Activated T-cell treated with anti-CD3 and anti-CD28 coated beads for 4 hours (primary cell): ENCODE measurements around the gene WFIKKN1.
A peak's percentile ranks its signal among the peaks of the same experiment; 100 is the strongest.
"Not testable (repeated sequence)": the region's sequence is repeated elsewhere in the genome, so short reads cannot be mapped to it uniquely, and the experiment has no call there.

Experiments used
- DNase-seq: peaks from one replicate; pipeline ENCODE4 v3.0.0-alpha.2; 2020

WFIKKN1 gene

DNA sequence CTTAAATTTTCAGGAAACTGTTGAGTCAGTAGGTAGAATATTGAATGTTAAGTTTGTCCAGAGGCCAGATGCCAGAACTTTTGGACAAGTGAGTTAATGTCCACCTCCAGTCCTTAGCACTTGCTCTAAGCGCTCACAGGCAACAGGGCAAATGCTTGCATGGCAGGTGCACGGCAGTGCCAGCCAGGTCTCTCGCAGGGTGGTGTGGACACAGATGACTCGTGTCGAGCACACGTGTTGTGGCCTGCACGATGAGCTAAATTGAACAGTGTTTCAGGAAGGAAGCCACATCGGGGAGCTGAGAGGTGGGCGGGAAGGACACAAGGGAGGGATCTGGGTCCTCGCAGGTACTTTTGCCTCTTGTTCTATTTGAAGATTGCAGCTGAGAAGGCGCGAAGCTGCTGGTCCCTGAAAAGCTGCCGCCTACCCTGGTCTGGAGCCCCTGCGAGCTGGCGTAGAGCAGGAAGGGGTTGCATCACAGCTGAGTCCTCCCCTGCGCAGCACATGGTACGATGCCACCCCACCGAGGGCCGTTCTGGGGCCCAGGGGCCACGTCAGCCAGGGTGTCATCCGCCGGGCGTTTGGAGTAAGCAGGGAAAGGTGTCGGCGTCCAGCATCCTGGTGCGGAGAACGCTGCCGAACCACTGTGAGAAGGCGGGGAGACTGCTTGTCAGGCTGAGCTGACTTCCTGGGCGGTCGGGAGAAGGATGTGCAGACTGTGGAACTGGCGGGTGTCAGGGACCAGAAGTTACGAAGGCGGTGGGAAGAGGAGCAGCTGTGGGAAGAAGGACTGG is 34.6 kb upstream of the WFIKKN1 start:
- no peak for DNase-seq

DNA sequence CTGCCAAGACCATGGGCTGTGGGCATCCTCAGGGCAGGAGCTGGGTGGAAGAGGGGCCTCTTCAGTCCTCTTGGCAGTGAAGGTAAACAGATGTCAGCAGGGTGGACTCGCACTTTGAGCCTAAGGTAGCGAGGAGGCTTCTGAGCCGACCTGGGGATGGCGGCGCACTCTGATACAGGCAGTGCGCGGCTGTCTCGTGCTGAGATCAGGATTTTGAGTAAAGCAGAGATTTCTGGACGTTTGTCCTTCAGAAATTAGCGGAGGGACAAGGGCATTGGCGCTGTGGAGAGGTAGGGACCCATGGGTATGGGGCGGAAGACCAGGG is 34.1 kb upstream of the WFIKKN1 start:
- no peak for DNase-seq

DNA sequence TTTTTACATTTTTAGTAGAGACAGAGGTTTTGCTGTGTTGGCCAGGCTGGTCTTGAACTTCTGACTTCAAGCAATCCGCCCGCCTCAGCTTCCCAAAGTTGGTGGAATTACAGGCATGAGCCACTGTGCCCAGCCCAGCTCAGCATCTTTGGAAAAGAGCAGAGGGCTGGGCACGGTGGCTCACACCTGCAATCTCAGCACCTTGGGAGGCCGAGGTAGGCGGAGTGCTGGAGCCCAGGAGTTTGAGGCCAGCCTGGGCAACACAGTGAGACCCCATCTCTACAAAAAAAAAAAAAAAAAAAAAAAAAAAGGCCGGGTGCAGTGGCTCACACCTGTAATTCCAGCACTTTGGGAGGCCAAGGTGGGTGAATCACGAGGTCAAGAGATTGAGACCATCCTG is 33.1 kb upstream of the WFIKKN1 start:
- not testable (repeated sequence) for DNase-seq

DNA sequence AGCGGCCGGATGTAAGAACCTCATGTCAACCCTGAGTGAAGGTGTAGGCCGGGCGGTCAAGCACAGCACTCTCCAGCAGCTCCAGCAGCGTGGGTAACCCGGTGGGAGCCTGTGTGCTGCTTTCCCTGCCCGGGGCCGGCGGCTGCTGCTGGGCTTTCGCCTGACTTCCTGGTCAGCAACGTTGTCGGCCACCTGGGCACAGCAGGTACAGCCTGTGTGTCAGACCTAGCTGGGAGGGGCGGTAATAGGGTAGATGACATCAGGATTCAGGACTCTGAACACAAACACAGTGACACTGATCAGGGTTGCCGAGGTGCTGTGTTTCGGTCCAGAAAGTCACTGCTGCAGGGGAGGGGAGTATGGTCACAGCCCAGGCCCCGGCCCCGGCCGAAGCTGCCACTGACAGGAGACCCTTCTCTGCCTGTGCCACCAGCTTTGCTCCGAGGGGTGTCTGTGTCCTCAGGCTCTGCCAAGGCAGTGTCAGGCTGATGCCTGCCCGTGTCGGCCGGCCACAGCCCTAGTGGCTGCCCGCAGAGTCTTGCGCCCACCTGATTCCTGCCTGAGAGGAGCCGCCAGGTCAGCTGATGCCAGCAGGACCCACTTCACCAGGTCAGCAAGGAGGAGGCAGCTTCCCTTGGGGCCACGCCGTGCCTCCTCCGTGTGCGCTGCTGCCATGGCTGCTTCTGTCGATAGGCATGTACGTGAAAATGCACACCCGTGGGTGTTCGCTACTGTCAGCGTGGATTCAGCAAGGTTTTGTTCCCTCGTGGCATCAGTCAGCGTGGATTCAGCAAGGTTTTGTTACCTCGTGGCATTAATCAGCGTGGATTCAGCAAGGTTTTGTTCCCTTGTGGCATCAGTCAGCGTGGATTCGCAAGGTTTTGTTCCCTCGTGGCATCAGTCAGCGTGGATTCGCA is 31.7 kb upstream of the WFIKKN1 start:
- DNase-seq = no peak

DNA sequence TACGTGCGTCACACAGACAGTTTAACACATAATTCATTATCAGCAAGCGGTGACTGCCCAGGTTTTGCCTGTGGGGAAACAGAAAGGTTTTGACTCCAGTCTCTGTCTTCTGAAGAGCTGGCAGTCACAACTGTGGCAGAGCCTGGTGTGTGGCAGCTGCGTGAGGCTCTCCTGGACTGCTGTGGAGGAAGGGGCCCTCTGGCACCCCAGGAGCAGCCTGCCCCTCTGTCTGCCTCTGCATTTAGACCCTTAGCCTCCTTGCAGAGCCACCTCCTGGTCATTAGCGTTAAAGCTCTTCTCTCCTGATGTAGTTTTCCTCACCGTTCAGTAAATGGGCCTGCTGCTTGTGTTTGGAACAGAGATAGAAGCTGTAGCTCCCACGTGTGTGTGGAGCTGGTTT is 30.0 kb upstream of the WFIKKN1 start:
- DNase-seq = no peak

DNA sequence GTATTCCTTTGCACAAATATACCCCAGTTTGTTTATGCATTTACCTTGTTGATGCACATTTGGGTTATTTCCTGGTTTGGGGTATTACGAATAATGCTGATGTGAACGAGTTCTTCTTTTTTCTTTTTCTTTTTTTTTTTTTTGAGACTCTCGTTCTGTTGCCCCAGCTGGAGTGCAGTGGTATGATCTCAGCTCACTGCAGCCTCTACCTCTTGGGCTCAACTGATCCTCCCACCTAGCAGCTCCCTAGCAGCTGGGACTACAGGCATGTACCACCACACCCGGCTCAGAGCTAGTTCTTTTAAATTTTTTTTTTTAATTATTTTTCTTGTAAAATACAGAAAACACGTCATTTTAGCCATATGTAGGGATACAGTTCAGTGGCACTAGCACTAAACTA is 26.9 kb upstream of the WFIKKN1 start:
- DNase-seq = no peak

DNA sequence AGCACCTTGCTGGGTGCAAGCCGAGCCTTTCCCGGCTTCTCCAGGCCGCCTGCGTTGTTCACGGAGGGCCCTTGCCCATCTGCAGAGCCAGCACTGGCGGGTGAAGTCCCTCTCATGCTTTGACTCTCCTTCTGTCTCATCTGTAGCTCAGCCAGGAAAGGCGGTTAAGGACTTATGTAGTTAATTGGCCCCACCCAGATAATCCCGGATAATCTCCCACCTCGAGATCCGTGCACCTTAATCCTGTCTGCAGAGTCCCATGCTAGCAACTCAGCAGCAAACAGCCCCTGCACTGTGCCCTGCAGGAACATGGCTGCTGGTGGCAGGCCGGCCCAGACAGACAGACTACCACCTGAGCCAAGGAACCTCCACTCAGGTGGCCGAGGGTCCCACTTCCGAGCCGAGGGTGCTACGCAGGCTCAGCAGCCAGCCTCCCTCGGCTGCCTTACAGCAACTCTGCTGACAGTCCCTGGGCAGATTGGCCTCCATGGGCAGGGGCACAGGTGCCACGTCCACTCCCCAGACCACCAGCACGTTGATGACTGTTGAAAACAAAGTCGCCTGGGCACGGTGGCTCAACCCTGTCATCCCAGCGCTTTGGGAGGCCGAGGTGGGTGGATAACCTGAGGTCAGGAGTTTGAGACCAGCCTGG is 24.0 kb upstream of the WFIKKN1 start:
- no peak for DNase-seq

DNA sequence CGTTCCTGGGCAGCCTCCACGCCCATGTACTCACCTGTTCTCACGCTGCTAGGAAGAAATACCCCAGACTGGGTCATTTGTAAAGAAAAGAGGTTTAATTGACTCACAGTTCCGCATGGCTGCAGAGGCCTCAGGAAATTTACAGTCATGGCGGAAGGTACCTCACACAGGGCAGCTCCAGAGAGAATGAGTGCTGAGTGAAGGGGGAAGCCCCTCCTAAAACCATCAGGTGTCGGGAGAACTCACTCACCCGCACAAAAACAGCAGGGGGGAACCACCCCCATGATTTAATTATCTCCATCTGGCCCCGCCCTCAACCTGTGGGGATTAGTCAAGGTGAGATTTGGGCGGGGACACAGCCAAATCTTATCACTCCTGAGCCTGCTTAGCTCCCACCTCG is 22.8 kb upstream of the WFIKKN1 start:
- DNase-seq = no peak

DNA sequence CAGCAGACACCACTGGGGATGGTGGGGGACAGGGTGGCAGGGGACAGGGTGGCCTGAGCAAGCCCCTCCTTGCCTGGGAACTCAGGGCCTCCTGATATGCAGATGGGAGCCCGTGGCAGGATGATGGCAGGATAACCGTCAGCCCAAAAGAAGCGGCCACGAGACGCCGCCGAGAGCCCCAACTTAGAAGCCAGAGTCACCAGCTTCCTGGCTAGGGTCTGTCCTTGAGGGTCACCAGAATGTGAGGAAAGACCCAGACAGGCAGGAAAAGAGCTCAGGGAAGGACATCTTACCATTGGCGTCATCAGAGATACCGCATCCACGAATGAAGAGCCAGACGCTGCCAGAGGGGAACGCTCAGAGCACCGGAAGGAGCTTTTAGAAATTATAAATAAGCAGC is 21.5 kb upstream of the WFIKKN1 start:
- DNase-seq = no peak

DNA sequence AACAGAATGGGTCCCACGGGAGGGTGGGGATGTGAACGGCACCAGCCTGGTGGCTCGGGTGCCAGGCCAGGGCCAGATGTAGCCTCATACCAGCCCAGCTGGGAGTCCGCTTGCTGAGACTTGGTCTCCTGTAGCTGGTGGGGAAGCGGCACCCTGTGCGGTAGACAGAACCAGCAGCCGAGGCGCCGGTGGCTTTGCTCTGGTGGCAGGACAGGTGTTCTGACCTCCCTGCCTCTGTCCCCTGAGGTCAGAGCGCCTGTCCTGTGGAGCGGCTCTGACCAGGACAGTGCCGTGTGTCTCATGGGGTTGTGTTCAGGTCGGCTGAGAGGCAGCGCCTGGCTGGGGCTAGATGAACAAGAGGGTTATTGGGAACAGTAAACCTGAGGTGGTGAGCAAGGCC is 20.8 kb upstream of the WFIKKN1 start:
- DNase-seq = no peak

DNA sequence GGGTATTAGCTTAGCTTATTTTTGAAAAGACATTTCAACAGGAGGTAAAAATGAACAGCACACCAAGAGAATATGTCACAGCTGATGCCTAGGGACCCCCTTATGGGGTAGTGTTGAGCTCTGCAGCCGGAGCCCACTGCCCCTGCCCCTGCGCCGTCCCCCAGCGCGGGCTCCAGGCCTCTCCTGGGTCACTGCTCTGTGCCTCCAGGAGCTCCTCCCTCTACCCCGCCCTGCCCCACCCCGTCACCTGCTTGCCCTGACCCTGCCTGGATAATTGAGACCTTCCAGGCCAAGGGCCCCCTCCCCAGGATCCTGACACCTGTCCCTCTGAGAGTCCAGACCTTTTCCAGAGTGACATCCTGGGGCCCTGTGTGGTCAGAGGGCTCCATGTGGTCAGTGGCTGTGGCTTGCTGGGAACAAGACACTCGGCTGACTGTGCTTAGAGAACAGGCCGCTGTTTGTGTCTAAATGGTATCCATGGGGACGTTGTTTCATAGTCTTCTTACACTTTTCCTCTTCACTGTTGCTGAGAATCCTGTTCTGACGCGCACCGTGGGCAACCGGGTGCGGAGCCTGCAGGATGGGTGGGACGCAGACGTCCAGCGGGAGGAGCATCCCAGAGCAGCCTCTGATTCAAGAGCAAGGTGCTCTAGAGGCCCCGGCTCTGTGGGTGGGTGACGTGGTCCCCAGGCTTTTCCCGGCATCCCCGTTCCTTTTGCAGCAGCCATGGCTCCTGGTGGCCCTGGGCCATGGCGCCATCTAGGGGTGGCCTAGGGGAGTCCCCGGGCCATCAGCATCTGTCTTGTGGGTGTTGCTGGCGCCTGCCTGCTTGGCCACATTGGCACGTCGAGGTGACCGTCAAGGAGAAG is 20.0 kb upstream of the WFIKKN1 start:
- peak; percentile 42 for DNase-seq

DNA sequence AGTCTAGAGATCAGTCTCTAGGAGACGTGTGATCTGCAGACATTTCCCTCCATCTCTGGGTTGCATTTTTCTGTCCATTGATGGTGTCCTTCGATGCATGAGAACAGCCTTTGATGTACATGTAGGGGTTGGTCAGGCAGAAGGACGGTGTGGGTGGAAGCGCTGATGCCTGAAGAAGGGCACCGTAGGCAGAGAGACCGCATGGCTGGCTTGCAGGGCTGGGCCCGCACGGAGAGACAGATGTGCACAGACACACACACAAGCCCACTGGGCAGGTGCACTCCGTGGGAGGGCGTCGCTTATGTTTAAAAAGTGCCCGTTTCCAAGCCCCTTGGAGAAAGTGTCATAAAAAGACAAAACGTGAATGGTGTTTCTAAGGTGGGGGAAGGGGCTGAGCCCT is 15.7 kb upstream of the WFIKKN1 start:
- no peak for DNase-seq

DNA sequence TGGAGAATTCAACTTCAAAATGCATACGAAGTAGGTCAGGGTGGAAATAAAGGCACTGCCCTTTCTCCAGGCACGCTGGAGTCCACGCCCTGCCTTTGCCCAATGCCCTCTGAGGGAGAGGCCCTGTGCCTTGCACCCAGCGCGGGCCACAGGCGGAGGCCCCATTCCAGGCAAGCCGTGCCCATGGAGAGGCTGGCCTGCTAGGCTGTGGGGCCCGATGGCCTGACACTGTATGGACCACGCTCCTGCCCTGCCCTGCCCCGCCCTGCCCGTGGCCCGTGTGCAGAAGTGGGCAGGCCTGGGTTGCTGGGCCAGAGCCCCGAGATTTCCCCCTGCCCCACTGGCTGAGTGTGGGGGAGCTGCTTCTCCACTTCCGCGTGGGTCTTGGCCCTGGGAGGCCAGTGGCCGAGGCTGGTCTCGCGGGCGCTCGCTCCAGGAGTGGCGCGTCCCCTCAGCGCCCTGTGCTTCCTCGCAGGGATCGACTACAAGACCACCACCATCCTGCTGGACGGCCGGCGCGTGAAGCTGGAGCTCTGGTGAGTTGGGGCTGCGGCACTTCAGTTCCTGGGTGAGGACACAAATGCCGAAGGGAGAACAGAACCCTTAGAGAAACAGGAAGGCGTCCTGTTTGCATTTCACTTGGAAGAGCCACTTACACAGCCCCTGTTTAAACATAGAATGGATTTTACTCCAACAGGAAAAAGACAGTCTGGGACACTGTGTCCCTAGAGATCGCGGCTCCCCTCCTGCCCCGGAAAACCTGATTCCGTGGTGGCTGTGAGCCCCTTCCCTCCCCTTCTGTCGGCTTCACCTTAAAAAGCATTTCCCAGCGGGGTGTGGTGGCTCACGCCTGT is 13.8 kb upstream of the WFIKKN1 start:
- DNase-seq = no peak

DNA sequence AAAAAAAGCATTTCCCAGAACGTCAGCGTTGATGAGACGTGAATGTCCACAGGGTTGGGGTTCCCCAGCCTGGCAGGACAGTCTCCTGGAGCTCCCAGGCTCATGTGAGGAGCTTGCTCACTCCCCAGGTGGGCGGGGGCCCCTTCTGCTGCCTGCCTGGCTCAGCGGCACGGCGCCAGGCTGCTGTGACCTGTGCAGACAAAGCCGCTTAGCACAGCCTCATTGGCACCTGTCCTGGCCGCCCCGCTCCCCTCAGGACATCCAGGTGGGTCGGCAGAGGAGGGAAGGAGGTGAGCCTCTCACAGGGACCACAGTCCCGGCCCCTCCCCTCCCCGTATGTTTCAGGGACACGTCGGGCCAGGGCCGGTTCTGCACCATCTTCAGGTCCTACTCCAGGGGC is 12.9 kb upstream of the WFIKKN1 start:
- DNase-seq = no peak

DNA sequence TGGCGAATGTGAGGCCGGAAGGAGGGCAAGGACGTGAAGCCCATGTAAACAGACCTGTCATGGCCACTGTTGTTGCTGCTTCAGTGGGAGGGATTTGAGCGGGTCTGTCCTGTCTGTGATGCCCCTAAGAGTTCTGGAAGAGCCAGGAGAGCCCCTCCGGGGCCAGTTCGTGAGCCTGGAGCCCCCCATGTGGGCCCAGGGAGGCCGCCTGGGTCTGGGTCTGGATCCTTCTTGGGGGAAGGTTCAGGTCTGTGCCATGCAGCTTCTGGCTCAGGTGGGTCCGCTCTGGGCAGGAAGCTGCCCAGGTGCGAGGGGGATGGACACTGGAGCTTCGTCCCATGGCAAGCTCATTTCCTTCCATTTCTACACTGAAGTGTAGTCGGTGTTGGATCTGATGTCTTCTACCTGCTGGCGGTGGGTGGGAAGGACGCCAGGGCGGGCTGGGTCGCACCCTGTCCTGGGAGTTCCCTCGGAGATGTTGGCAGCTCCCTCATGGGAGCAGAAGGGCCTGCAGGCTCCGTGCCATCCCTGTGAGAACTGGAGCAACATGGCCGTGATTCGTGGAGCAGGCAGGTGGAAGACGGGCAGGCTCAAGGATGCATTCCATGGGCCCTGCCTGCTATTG is 11.2 kb upstream of the WFIKKN1 start:
- no peak for DNase-seq

DNA sequence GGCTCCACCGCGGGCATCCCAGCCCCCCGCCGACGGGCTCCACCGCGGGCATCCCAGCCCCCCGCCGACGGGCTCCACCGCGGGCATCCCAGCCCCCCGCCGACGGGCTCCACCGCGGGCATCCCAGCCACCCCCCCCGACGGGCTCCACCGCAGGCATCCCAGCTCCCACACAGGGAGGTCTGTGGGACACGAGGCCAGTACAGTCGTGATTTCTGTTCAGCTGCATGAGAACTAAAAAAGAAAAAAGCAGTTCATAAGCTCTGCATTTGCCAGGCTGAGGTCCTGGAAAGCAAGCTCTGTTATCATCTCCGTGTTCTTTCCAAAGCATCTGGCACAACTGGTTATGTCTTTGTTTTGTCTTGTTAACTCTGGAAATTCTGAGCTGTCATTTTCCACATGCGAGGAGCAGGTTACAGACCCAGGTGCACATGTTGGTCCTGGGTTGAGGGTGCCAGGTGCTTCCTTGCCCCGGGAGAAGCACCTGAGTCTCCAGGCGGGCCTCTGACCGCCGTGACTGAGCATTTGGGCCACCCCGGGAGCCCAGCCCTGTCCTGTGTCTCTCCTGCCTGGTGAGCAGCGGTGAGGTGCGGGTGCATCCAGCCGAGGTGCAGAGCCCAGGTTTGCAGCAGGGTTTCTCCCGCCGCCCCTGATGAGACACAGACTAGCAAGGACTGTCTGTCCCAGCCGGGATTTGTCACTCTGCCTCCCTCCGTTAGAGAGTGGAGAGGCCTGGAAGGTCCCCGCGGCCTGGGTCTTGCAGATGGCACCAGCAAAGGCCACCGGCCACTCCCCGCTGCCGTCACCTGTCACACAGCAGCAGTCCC is 9.9 kb upstream of the WFIKKN1 start:
- DNase-seq = no peak

DNA sequence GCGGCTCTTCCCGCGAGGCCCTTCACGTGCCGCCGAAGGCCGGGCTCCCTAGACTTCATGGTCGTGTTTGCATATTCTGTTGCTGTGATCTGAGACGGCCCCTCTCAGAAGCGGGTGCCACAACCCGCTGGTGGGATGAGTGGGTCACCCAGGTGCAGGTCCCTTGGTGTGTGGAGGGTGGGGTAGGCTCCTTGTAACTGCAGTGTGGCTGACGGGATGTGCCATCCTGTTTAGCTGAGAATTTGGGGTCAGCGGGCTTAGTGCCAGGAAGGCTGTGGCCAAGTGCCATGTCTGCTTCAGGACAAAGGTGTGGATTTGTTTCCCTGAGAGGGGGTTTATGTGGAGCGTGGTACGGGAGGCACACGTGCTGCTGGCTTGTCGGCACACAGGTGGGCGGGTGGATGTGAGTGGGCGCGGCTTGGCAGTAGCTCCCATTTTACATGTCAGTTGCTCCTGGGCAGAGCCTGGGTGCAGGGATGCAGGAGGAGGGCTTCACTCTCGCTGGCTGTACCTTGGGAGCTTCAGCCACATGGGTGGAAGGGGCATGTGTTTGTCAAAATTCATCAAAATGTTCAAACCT is 9.2 kb upstream of the WFIKKN1 start:
- no peak for DNase-seq

DNA sequence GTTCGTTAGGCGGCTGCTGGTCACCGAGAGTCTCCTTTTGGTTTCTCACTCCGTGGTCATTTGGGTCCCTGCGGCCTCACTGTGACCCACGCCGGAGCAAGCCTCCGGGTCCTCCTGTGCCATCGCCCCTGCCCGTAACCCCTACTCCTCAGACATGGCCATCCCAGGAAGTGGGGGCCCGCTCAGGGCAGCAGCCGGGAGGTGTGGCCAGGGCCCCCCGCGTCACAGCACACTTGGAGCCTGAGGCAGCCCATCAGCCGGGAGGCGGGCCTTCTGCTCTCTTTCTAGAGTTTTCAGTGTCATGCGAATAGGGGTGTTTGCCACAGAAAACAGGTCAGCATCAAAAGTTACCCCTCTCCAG is 7.9 kb upstream of the WFIKKN1 start:
- no peak for DNase-seq

DNA sequence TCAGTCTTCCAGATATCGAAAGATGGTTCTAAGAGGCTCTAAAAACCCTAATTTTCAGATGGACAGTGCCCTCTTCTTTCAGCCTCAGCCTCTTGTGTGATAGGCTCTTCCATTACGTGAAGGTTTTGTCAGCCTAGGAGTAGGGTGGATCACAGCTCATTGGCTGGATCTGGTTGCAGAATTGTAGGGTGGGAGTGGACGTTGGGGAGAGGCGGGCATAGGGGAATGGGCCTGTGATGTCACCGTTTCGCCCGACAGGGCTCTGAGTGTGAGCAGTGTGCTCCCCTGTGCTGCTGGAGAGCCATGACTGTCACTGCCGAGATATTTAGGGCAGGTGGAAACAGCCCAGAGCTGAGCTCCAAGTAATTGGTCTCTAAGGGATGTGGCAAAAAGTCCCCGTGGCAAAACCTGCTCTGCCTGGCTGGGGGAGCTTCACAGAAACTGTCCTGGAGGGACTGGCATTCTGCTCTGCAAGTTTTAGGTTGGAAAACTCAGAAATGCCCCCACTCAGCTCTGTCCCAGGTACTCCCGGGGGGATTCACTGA is 6.2 kb upstream of the WFIKKN1 start:
- DNase-seq = no peak
